ENCODE measurements around the gene RBM20. TPM values are rescaled to one million over a fixed set of nuclear protein-coding genes. Genes with fewer than 3 reads are reported as not detected.
A peak's percentile ranks its signal among the peaks of the same experiment; 100 is the strongest.

RBM20 gene
- total and polyA plus RNA-seq, 2 of the 13 experiments (the other 11 are each of a cell fraction or from before 2014, with no cell fraction given): 0.02 to 0.22 TPM

DNA sequence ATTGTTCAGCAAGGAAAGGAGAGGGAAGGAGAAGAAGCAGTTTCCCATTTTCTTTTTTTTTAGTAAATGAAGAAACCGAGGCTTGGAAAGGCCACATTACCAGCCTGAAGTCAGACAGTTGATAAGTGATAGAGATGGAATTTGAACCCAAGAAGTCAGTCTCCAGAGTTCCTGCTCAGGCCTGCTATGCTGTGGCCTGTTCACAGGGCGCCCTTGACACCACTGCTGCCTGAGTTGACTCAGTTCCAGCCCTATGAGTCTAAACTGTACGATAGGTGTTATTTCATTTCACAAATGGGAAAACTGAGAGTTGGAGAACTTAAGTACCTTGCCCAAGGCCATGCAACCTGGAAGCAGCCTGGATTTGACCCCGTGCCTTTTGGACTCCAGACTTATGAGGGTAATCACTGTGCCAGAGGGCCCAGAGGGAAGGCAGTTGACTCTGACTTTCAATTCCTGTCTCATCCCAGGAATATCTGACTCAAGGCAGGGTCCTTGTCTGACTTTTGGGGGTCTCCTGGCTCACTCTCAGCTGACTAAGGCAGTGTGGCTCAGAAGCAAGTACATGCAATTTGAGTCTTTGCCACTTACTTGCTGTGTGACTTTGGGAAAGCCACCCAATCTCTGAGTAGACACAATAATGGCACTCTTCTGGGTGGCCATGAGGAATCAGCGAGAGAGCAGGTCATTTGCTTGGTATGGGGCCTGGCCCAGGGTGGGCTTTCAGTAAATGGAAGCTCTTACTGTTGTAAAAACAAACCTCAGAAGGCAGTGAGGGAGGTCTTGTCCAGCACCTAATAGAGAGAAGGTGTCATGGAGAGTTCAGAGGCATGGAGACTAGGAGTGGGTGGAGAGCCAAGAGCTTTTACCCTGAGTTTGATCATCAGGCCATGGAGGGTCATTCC lies 17.9 kb upstream of the RBM20 start:
- in situ Hi-C loops (cut with HindIII; ENCODE audit: extremely low pct_ligation_motif_present, low pct_unique_long_range_greater_than_20kb): no loop called here
- H3K27me3 ChIP-seq (ENCODE audit: control insufficient read depth in 1 of 2, insufficient read depth in 2 of 2, low read length in 2 of 2): peaks cover 0 to 1% of the 10 kb centered on the region in 2 experiments; a peak in 2 of 5 replicates
- no peaks in the 10 kb centered on the region for H3K36me3 ChIP-seq (replicated peaks in 1 of 2; ENCODE audit: control insufficient read depth in 1 of 2, insufficient read depth in 2 of 2, low read length in 2 of 2)
- no peaks in the 10 kb centered on the region for H4K20me1 ChIP-seq (ENCODE audit: insufficient read depth, low read length)
- no peak overlapping the region for H3K9ac ChIP-seq (ENCODE audit: insufficient read depth, low read depth, low read length)
- intact Hi-C loops (cut with micrococcal nuclease; ENCODE audit: unreplicated experiment): no loop called here
- ChIA-PET CTCF (ENCODE audit: low intra/inter-chr PET ratio, low total read pairs) (no interaction called here), POLR2A (no interaction called here)
- FAIRE-seq: no peak
- peak; percentile 37 for ATAC-seq
- 0 out of 2 replicates have a peak, but pooled peaks cover 9% of the 10 kb centered on the region for H3K4me1 ChIP-seq (ENCODE audit: insufficient read depth, low read length)
- no peaks in the 10 kb centered on the region for H3K79me2 ChIP-seq (ENCODE audit: insufficient read depth, low read length)
- 24% methylated on average over 4 of the region's 5 CpGs for WGBS (ENCODE audit: low lambda C conversion rate)
- TF ChIP-seq, protein P1, sequence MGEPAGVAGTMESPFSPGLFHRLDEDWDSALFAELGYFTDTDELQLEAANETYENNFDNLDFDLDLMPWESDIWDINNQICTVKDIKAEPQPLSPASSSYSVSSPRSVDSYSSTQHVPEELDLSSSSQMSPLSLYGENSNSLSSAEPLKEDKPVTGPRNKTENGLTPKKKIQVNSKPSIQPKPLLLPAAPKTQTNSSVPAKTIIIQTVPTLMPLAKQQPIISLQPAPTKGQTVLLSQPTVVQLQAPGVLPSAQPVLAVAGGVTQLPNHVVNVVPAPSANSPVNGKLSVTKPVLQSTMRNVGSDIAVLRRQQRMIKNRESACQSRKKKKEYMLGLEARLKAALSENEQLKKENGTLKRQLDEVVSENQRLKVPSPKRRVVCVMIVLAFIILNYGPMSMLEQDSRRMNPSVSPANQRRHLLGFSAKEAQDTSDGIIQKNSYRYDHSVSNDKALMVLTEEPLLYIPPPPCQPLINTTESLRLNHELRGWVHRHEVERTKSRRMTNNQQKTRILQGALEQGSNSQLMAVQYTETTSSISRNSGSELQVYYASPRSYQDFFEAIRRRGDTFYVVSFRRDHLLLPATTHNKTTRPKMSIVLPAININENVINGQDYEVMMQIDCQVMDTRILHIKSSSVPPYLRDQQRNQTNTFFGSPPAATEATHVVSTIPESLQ (CRISPR knock-in tag; conservative IDR thresholded peaks at IDR 0.05): no peak
- TF ChIP-seq NFKBIZ (CRISPR knock-in tag; IDR thresholded peaks at IDR 0.05): no peak
- no peak overlapping the region for H3K4me2 ChIP-seq (ENCODE audit: low read depth, low read length)
- DNase-seq (ENCODE audit: low spot score): no peak
- H3K27ac ChIP-seq (ENCODE audit: extremely low read length, insufficient read depth, low read length): no peak overlapping the region
- no peak overlapping the region for H3K4me3 ChIP-seq (replicated peaks in 1 of 3; ENCODE audit: insufficient read depth in 1 of 3, low read depth in 2 of 3, low read length in 3 of 3)
- no peaks in the 10 kb centered on the region for H3K9me3 ChIP-seq (ENCODE audit: low read length)
- BruUV-seq (replicated peaks): no TSS peak
- no peak overlapping the region for H2AFZ ChIP-seq (ENCODE audit: low read length)

DNA sequence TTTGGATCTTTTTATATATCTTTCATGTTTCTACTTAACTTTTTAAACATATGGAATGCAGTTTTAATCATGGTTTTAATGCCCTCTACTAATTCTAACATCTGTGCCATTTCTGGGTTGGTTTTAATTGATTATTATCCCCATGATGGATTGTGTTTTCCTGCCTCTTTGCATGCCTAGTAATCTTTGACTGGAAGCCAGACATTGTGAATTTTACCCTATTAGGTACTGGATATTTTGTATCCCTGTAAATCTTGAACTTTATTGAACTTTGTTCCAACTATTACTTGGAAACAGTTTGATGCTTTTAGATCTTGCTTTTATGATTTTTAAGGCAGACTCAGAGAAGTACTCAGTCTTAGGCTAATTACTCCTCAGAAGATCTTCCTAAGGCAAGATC lies 16.0 kb upstream of the RBM20 start:
- H2AFZ ChIP-seq (ENCODE audit: low read length): no peak overlapping the region
- no peak for FAIRE-seq
- POLR2A ChIA-PET: no interaction called here
- BruUV-seq (replicated peaks): no TSS peak
- no peaks in the 10 kb centered on the region for H3K9me3 ChIP-seq (ENCODE audit: low read length)
- H3K36me3 ChIP-seq (replicated peaks in 1 of 2; ENCODE audit: control insufficient read depth in 1 of 2, insufficient read depth in 2 of 2, low read length in 2 of 2): no peaks in the 10 kb centered on the region
- ATAC-seq: no peak
- no peak overlapping the region for H3K9ac ChIP-seq (ENCODE audit: insufficient read depth, low read depth, low read length)
- H3K27ac ChIP-seq (ENCODE audit: extremely low read length, insufficient read depth, low read length): no peak overlapping the region
- 0 out of 2 replicates have a peak, but pooled peaks cover 9% of the 10 kb centered on the region for H3K4me1 ChIP-seq (ENCODE audit: insufficient read depth, low read length)
- no peak overlapping the region for H3K4me3 ChIP-seq (replicated peaks in 1 of 3; ENCODE audit: insufficient read depth in 1 of 3, low read depth in 2 of 3, low read length in 3 of 3)
- TF ChIP-seq, protein P2, sequence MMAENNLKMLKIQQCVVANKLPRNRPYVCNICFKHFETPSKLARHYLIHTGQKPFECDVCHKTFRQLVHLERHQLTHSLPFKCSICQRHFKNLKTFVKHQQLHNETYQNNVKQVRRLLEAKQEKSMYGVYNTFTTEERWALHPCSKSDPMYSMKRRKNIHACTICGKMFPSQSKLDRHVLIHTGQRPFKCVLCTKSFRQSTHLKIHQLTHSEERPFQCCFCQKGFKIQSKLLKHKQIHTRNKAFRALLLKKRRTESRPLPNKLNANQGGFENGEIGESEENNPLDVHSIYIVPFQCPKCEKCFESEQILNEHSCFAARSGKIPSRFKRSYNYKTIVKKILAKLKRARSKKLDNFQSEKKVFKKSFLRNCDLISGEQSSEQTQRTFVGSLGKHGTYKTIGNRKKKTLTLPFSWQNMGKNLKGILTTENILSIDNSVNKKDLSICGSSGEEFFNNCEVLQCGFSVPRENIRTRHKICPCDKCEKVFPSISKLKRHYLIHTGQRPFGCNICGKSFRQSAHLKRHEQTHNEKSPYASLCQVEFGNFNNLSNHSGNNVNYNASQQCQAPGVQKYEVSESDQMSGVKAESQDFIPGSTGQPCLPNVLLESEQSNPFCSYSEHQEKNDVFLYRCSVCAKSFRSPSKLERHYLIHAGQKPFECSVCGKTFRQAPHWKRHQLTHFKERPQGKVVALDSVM (CRISPR knock-in tag; IDR thresholded peaks at IDR 0.05): no peak
- TF ChIP-seq, protein P3, sequence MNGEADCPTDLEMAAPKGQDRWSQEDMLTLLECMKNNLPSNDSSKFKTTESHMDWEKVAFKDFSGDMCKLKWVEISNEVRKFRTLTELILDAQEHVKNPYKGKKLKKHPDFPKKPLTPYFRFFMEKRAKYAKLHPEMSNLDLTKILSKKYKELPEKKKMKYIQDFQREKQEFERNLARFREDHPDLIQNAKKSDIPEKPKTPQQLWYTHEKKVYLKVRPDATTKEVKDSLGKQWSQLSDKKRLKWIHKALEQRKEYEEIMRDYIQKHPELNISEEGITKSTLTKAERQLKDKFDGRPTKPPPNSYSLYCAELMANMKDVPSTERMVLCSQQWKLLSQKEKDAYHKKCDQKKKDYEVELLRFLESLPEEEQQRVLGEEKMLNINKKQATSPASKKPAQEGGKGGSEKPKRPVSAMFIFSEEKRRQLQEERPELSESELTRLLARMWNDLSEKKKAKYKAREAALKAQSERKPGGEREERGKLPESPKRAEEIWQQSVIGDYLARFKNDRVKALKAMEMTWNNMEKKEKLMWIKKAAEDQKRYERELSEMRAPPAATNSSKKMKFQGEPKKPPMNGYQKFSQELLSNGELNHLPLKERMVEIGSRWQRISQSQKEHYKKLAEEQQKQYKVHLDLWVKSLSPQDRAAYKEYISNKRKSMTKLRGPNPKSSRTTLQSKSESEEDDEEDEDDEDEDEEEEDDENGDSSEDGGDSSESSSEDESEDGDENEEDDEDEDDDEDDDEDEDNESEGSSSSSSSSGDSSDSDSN (CRISPR knock-in tag; IDR thresholded peaks at IDR 0.05): no peak
- TF ChIP-seq CHD4 (IDR thresholded peaks at IDR 0.05; ENCODE audit: borderline replicate concordance, low read length): no peak
- TF ChIP-seq CBX5 (CRISPR knock-in tag; IDR thresholded peaks at IDR 0.05; ENCODE audit: borderline replicate concordance): no peak
- TF ChIP-seq NCOA2 (CRISPR knock-in tag; IDR thresholded peaks at IDR 0.05): no peak
- no peak for TF ChIP-seq ZBTB42 (CRISPR knock-in tag; IDR thresholded peaks at IDR 0.05)
- H3K27me3 ChIP-seq (ENCODE audit: control insufficient read depth in 1 of 2, insufficient read depth in 2 of 2, low read length in 2 of 2): peaks cover 0 to 1% of the 10 kb centered on the region in 2 experiments; a peak in 2 of 5 replicates
- in situ Hi-C loops (cut with HindIII; ENCODE audit: extremely low pct_ligation_motif_present, low pct_unique_long_range_greater_than_20kb) (no loop called here), intact Hi-C loops (cut with micrococcal nuclease; ENCODE audit: unreplicated experiment) (no loop called here)
- CTCF ChIA-PET (ENCODE audit: low intra/inter-chr PET ratio, low total read pairs): no interaction called here
- no peaks in the 10 kb centered on the region for H3K79me2 ChIP-seq (ENCODE audit: insufficient read depth, low read length)
- DNase-seq (ENCODE audit: low spot score): no peak
- H4K20me1 ChIP-seq (ENCODE audit: insufficient read depth, low read length): no peaks in the 10 kb centered on the region
- no peak overlapping the region for H3K4me2 ChIP-seq (ENCODE audit: low read depth, low read length)
